Small intestine (tissue), 7 donors: Measurements from ENCODE around the gene UBE2K. TPM values are rescaled to one million over a fixed set of nuclear protein-coding genes. Genes with fewer than 3 reads are reported as not detected.
"Not testable (repeated sequence)": the region's sequence is repeated elsewhere in the genome, so short reads cannot be mapped to it uniquely, and the experiment has no call there.

Experiments used
- DNase-seq, 2 donors: peaks; one replicate each; pipeline versions ENCODE4 v3.0.0 to v3.0.0-alpha.2; 2013
- FAIRE-seq: peaks from 2 replicates; lab custom pipeline; 2012; peaks lifted over from hg19 to GRCh38; lab: Jason Lieb, UNC
- H3K27ac ChIP-seq, 3 donors: one replicate each; pipeline ENCODE4 v1.5.1; 2013; ENCODE audit warnings: low read length in 2 of 3, mild to moderate bottlenecking in 2 of 3, control low read depth in 1 of 3, inconsistent platforms in 1 of 3, low read depth in 1 of 3, moderate library complexity in 1 of 3
- H3K27me3 ChIP-seq, 3 donors: one replicate each; pipeline ENCODE4 v1.6.1; 2013; ENCODE audit warnings: low read length in 3 of 3, inconsistent platforms in 1 of 3; ENCODE audit not compliant: control insufficient read depth in 3 of 3, insufficient read depth in 3 of 3
- H3K36me3 ChIP-seq, 3 donors: one replicate each; pipeline ENCODE4 v1.6.1; 2013; ENCODE audit warnings: low read length in 3 of 3, inconsistent platforms in 1 of 3, low read depth in 1 of 3, mild to moderate bottlenecking in 1 of 3, moderate library complexity in 1 of 3; ENCODE audit not compliant: control insufficient read depth in 3 of 3, insufficient read depth in 2 of 3
- H3K4me1 ChIP-seq, 3 donors: one replicate each; pipeline ENCODE4 v1.6.1; 2013; ENCODE audit warnings: low read length in 2 of 3, inconsistent platforms in 1 of 3, low read depth in 1 of 3, mild to moderate bottlenecking in 1 of 3, moderate library complexity in 1 of 3; ENCODE audit not compliant: control insufficient read depth in 3 of 3, insufficient read depth in 2 of 3
- H3K4me3 ChIP-seq, 3 donors: one replicate each; pipeline ENCODE4 v1.5.1; 2013; ENCODE audit warnings: low read length in 3 of 3, control low read depth in 1 of 3, inconsistent platforms in 1 of 3, low read depth in 1 of 3, mild to moderate bottlenecking in 1 of 3, moderate library complexity in 1 of 3
- H3K9me3 ChIP-seq, 2 donors: one replicate each; pipeline ENCODE4 v1.6.1; 2013; ENCODE audit warnings: low read depth in 1 of 2, low read length in 1 of 2; ENCODE audit not compliant: control insufficient read depth in 2 of 2, insufficient read depth in 1 of 2
- WGBS, 3 donors: extraction: QIAGEN DNeasy Blood & Tissue Kit; methylation state at CpG; one replicate each; pipeline ENCODE4 v1.1.7; 2013; 5-methylcytosine and 5-hydroxymethylcytosine counted together
- polyA plus RNA-seq, 4 donors: library from polyadenylated mRNA; stranded (reverse) in 3 of 4; unstranded in 1 of 4; fragments of 200-250 nt in 3 of 4; fragments of 120-200 nt in 1 of 4; gene quantifications; one replicate each; pipeline versions ENCODE4 v1.2.1 to v1.2.3, GENCODE V29; 2013
- donor health status: healthy with polysubstance abuse.
- donor health status: control.
- donor health status: control.
- donor health status: Bipolar disorder and iron deficiency.
- donor health status: healthy.

Gene UBE2K
- polyA plus RNA-seq, 4 donors, result 33.5 to 53.0 (median 35.6) TPM

GRCh38 chr4:39699687-39700409 is 1.9 kb downstream of the UBE2K start:
- WGBS, 3 donors, result 0 to 6% (median 4%) methylated on average over 4 of the region's 4 CpGs
- Histone ChIP-seq H3K4me3 (no peak overlapping the region), H3K4me1 (peaks cover 2 to 8% (median 2%) of the 10 kb centered on the region in 3 donors), H3K9me3 (no peaks in the 10 kb centered on the region), H3K27me3 (no peaks in the 10 kb centered on the region), H3K27ac (no peak overlapping the region), H3K36me3 (peaks cover 0 to 18% (median 2%) of the 10 kb centered on the region in 3 donors)
- DNase-seq, result peak; percentile 34 to 55
- FAIRE-seq, result peak; percentile 81

DNA sequence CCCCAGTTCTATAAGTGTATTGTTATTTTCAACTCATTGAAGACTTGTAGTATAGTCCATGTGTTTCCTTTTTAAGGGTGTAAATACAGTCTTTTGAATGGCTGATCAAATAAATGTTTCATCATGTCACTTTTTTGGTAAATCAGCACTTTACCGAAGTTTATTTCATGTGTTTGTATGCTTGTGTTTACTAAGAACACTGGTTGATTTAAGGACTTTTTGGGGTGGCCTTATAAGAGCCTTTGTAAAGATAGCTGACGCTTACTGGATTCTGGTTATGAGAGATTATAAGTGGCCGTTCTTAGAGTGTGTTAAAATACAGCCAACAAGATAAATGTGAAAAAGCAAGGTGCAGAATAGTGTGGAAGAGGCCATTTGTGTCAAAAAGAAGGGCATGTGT is 2.6 kb downstream of the UBE2K start:
- no peak for FAIRE-seq
- Histone ChIP-seq H3K4me3 (peak overlapping the region in 1 of 3 donors; percentile 28), H3K9me3 (no peaks in the 10 kb centered on the region), H3K27ac (no peak overlapping the region), H3K36me3 (peaks cover 0 to 25% (median 2%) of the 10 kb centered on the region in 3 donors), H3K27me3 (no peaks in the 10 kb centered on the region), H3K4me1 (peaks cover 2 to 8% (median 2%) of the 10 kb centered on the region in 3 donors)
- WGBS, 3 donors, result 18 to 22% (median 18%) methylated on average over 3 of the region's 3 CpGs
- DNase-seq, result peak in 1 of 2 donors; percentile 8

DNA sequence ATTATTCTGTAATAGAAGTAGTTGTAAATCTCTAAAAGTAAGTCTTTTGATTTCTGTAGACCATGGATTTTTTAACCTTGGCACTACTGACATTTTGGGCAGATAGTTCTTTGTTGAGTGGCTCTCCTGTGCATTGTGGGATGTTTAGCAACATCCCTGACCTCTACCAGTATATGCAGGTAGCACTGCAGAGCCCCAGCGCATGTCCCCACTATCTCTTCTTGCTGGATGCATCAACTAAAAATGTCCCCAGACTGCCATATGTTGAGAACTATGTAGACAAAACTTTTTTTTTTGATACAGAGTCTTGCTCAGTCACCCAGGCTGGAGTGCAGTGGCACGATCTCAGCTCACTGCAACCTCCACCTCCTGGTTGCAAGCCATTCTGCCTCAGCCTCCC is 4.8 kb downstream of the UBE2K start:
- DNase-seq (no peak), FAIRE-seq (no peak)
- 85 to 96% (median 91%) methylated on average over 2 of the region's 2 CpGs for WGBS, 3 donors
- H3K9me3 ChIP-seq, result no peaks in the 10 kb centered on the region
- peaks cover 0 to 4% (median 2%) of the 10 kb centered on the region in 3 donors for H3K4me1 ChIP-seq
- H3K27me3 ChIP-seq, result no peaks in the 10 kb centered on the region
- no peak overlapping the region for H3K4me3 ChIP-seq
- peaks cover 0 to 38% (median 2%) of the 10 kb centered on the region in 3 donors for H3K36me3 ChIP-seq
- H3K27ac ChIP-seq, result no peak overlapping the region

- not testable (repeated sequence) for FAIRE-seq, DNase-seq, H3K27me3 ChIP-seq, H3K4me3 ChIP-seq, H3K9me3 ChIP-seq, H3K4me1 ChIP-seq, H3K27ac ChIP-seq
- whole genome bisulfite sequencing, 3 donors, result 93 to 95% (median 95%) methylated on average over 12 to 13 of the region's 13 CpGs
- peaks cover 0 to 38% (median 2%) of the 10 kb centered on the region in 3 donors for H3K36me3 ChIP-seq
These were observed 6.9 kb downstream of the UBE2K start for GRCh38 chr4:39704789-39705188.

DNA sequence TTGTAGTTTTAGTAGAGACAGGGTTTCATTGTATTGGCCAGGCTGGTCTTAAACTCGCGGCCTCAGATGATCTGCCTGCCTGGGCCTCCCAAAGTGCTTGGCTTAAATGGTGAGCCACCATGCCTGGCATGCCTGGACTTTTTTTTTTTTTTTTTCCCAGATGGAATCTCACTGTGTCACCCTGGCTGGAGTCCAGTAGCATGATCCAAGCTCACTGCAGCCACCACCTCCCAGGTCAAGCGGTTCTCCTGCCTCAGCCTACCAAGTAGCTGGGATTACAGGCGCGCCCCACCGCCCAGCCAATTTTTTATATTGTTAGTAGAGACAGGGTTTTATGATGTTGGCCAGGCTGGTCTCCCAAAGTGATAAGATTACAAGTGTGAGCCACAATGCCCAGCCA is 8.4 kb downstream of the UBE2K start:
- peak in 1 of 2 donors; percentile 67 for DNase-seq
- H3K9me3 ChIP-seq, result no peaks in the 10 kb centered on the region
- H3K4me3 ChIP-seq, result no peak overlapping the region
- peak overlapping the region in 2 of 3 donors; percentile 8 to 43 for H3K27ac ChIP-seq
- H3K36me3 ChIP-seq, result peaks cover 0 to 42% (median 2%) of the 10 kb centered on the region in 3 donors
- no peaks in the 10 kb centered on the region for H3K27me3 ChIP-seq
- WGBS, 3 donors, result 67 to 85% (median 77%) methylated on average over 6 of the region's 6 CpGs
- no peak for FAIRE-seq
- H3K4me1 ChIP-seq, result peaks cover 0 to 7% (median 2%) of the 10 kb centered on the region in 3 donors

DNA sequence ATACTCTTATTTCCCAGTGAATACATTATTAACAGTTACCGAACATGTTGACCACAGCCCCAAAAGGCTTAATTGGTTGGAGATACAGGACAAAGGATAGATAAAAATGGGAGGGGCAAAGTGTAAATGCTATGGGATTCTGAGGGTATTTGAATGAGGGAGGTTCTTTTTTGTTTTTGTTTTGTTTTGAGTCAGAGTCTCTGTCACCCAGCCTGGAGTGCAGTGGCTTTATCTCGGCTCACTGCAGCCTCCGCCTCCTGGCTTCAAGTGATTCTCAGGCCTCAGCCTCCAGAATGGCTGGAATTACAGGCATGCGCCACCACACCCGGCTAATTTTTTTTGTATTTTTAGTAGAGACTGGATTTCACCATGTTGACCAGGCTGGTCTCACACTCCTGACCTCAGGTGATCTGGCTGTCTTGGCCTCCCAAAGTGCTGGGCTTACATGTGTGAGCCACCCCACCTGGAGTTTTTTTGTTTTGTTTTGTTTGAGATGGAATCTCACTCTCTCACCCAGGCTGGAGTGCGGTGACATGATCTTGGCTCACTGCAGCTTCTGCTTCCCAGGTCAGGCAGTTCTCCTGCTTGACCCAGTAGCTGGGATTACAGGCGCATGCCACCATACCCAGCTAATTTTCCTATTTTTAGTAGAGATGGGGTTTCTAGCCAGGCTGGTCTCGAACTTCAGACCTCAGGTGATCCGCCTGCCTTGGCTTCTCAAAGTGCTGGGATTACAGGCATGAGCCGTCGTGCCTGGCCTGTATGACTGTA is 9.0 kb downstream of the UBE2K start:
- DNase-seq (no peak), FAIRE-seq (no peak)
- WGBS, 3 donors, result 78 to 86% (median 85%) methylated on average over 11 of the region's 11 CpGs
- H3K4me3 ChIP-seq, result no peak overlapping the region
- H3K36me3 ChIP-seq, result peaks cover 0 to 45% (median 2%) of the 10 kb centered on the region in 3 donors
- no peaks in the 10 kb centered on the region for H3K27me3 ChIP-seq
- peak overlapping the region in 2 of 3 donors; percentile 8 to 43 for H3K27ac ChIP-seq
- H3K4me1 ChIP-seq, result peaks cover 0 to 7% (median 2%) of the 10 kb centered on the region in 3 donors
- H3K9me3 ChIP-seq, result no peaks in the 10 kb centered on the region

GRCh38 chr4:39710098-39710896 is 12.4 kb downstream of the UBE2K start:
- H3K27me3 ChIP-seq, result no peaks in the 10 kb centered on the region
- H3K4me1 ChIP-seq, result peaks cover 0 to 7% (median 0%) of the 10 kb centered on the region in 3 donors
- H3K27ac ChIP-seq, result no peak overlapping the region
- DNase-seq, result no peak
- no peak for FAIRE-seq
- H3K4me3 ChIP-seq, result no peak overlapping the region
- 67 to 77% (median 71%) methylated on average over 3 of the region's 3 CpGs for whole genome bisulfite sequencing, 3 donors
- H3K9me3 ChIP-seq, result no peaks in the 10 kb centered on the region
- peaks cover 0 to 39% (median 0%) of the 10 kb centered on the region in 3 donors for H3K36me3 ChIP-seq
